Activated CD4-positive, CD25-positive, alpha-beta regulatory T cell treated with anti-CD3 and anti-CD28 coated beads, Interleukin-2, amount 50 U/mL, for 72 hours (primary cell): ENCODE data around the gene CAMK2A.

ENCODE experiments used
- DNase-seq: peaks from one replicate; pipeline ENCODE4 v3.0.0; 2021

The CAMK2A gene

DNA sequence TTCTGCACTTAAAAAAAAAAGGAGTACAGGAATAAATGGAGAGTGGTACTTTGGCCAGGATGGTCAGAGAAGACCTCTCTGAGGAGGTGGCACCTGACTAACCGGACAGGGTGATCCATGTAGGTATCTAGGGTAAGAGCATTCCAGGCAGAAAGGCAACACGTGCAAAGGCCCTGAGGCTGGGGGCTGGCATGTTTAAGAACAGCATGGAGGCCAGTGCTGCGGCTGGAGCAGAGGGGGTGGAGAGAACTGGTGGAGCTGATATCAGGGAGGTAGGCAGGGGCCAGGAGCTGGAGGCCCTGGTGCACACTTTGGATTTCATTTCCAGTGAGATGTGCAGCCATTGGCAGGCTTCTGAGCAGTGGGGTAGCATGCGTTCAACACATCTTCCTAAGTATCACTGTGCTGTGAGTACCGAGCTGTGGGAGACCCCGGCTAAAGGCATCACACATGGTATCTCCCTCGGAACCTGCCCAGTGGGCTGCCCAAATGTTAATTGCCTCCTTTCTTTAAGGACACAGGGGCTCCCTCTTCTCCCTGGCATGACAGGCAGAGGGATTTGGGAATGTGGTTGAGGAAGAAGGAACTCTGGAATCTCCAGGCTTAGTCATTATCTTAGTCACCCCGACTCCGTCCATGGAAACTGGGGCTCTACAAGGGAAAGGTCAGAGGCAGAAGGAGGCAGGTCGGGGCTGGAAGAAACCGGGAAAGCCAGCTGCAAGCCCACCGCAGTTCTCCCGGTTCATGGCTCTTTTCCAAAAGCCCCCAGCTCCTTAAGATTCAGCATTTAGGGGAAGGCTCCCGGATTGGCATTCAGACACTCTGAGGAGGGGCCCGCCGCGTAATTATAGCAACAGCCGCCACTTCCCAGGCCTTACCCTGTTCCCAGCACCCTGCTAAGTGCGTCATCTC is 81.1 kb downstream of the CAMK2A start:
- no peak for DNase-seq

GRCh38 chr5:150206779-150207115 is 82.8 kb downstream of the CAMK2A start:
- DNase-seq = no peak

GRCh38 chr5:150206098-150206778 is 83.3 kb downstream of the CAMK2A start:
- no peak for DNase-seq

DNA sequence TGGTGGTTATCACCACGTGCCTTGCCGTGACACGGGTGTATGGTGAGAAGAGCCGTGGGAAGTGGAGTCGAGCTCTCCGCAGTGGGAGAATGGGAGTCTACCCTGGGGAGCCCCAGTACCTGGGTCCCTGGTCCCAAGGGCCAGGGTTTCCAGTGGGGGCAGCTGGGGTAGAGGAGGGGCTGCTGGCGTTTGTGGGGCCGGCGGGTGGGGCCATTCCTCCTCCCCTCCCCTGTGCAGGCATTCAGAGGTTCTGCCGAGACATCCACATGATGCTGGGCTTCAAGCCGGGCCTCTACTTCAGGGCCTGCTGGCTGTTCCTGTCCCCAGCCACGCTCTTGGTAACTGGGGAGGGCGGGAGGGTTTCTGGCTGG is 85.0 kb downstream of the CAMK2A start:
- no peak for DNase-seq

GRCh38 chr5:150203832-150204589 is 85.6 kb downstream of the CAMK2A start:
- no peak for DNase-seq

DNA sequence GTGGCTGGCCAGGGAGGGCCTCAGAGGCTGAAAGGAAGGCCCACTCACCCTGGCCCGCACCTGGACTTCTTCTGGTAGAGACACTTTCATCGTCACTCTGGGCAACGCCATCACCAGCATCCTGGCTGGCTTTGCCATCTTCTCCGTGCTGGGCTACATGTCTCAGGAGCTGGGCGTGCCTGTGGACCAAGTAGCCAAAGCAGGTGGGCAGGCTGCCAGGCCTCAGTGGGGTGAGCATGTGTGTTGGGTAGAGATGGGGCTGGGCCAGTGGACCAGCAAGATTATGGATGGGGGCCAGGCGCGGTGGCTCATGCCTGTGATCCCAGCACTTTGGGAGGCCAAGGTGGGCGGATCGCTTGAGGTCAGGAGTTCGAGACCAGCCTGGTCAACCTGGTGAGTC is 87.1 kb downstream of the CAMK2A start:
- no peak for DNase-seq

DNA sequence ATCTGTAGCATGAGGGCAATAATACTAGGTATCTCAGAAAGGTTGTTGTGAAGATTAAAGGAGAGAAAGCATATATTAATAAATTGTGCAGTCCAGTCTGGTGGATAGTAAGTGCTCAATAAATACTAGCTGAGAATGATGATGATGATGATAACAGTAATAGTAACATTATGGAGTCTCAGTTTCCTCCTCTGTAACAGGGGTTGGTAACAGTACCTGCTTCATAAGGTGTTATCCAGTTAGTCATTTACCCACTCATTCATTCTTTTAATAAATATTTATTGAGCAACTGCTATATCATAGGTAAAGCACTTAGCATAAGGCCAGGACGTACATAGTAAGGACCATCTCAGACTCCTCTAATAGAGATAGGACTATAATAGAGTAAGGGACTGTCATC is 92.1 kb downstream of the CAMK2A start:
- DNase-seq = no peak

DNA sequence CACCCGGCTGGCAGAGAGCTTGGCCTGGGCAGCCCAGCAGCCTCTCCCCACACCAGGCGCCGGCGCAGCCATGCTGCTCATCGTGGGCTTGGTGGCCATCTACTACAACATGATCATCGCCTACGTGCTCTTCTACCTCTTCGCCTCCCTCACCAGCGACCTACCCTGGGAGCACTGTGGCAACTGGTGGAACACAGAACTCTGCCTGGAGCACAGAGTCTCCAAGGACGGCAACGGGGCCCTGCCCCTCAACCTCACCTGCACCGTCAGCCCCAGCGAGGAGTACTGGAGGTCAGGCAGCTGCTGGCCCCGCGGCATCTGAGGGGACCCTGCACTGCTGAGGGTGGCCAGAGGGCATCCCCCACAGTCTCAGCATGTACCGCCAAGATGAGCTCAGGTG is 92.6 kb downstream of the CAMK2A start:
- DNase-seq = no peak

DNA sequence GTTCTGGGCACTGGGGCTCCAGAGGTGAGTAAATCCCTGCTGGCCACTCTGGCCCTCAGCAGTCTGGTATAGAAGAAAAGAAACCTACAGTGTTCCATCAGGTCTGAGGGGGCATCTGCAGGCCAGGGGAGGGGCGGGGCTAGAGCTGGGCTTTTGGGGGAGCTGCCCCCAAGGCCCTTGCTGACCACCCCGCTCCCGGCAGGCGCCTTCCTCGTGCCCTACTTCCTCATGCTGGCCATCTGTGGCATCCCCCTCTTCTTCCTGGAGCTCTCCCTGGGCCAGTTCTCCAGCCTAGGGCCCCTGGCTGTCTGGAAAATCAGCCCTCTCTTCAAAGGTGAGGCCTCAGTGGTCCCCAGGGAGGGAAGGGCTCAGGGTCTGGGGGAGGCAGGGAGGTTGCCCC is 93.1 kb downstream of the CAMK2A start:
- no peak for DNase-seq

DNA sequence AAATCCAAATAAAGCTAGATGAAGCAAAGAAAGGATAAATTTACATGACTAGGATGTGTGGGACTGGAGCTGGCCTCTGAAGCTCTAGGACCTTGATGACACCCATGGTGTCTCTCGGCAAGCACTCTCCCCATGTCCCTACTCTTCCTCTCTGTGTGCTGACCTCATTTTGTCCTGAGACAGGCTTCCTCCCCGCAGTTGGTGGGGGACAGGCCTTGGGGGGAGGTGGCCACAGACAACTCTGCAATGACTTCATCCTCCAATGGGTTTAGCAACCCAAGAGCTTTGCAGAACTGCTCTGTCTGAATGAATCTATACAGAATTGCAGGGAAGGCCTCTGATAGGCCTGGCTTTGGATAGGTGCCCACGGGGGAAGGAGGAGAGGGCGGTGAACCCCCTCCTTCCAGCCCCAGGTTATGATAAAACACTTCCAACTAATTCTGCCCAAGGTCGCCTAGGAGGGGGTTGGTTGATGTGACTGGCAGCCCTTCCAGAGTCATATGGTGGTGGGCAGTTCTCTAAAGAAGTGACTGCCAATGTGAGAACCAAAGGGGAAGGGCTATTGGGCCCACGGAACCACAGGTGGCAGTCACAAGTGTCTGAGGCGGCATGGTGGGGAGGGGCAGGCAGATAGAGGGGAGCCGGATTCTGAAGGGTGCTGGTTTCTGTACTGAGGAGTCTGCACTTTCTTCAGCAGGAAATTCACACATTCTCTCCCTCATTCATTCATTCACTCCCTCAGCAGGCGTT is 93.7 kb downstream of the CAMK2A start:
- no peak for DNase-seq

- no peak for DNase-seq
These were observed 97.1 kb downstream of the CAMK2A start for GRCh38 chr5:150192462-150192861.

GRCh38 chr5:150190987-150191386 is 98.6 kb downstream of the CAMK2A start:
- no peak for DNase-seq

DNA sequence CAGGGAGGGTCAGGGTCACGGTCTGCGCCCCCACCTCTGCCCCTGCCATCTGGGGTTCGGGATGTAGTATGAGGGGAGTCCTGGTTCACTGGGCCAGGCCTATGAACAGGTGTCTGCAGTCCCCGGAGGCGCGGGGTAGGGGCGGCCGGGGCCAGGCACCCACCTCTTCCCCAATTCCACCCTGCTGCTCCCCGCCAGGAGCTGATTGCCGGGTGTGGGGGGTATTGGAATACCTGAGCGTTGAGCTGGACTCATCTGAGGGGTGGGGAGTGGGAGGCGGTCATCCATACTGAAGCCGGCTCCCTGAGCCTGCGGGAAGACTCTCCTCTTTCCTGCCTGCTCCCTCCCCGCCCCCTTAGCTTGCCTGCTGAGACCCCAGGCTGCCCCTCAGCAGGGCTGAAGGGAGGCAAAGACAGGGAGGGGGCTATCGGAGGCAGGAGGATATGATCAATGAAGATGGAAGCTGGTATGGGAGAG is 99.0 kb downstream of the CAMK2A start:
- DNase-seq = no peak

GRCh38 chr5:150189728-150190502 is 99.7 kb downstream of the CAMK2A start, which contains the start of gene SLC6A7:
Gene SLC6A7, plus strand, starts transcription at chr5:150190062. Its CDS starts 266 bp downstream, at chr5:150190328.
- DNase-seq = no peak

GRCh38 chr5:150189326-150189725 is 100.2 kb downstream of the CAMK2A start:
- no peak for DNase-seq

GRCh38 chr5:150188146-150188842 is 101.3 kb downstream of the CAMK2A start:
- no peak for DNase-seq

DNA sequence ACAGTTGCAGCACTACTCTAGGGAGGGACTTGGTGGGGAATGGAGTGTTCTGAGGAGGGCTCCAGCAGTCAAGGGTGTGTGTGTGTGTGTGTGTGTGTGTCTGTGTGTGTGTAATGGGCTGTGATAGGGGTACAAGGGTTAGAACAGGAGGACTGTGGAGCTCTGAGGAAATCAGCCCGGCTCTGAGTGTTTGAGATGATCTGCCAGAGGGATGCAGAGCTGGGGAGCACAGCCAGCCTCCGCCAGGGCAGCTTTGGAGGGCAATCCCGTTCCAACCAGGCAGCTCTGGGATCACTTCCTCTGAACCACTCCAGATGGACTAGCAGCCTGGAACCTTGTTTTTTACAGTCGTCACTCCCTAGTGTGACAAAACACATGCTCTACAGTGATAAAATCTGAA is 102.7 kb downstream of the CAMK2A start:
- no peak for DNase-seq

DNA sequence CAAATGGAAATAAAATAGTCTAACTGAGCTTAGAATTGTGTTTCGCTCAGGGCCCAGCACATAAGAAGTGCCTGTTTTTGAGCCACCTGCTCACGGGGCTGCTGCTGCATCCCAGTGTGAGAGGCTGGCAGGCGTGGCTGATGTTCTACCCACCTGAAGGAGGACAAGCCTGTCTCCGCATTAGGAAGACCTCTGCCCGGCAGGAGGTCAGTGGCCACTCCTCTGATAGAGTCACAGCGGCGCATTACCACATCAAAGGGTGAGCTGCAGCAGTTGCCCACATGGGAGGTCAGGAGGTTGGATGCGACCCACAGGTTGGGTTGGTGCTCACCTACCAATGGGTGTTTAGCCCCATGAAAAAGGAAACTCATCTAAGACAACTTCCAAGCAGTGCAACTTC is 103.4 kb downstream of the CAMK2A start:
- no peak for DNase-seq

DNA sequence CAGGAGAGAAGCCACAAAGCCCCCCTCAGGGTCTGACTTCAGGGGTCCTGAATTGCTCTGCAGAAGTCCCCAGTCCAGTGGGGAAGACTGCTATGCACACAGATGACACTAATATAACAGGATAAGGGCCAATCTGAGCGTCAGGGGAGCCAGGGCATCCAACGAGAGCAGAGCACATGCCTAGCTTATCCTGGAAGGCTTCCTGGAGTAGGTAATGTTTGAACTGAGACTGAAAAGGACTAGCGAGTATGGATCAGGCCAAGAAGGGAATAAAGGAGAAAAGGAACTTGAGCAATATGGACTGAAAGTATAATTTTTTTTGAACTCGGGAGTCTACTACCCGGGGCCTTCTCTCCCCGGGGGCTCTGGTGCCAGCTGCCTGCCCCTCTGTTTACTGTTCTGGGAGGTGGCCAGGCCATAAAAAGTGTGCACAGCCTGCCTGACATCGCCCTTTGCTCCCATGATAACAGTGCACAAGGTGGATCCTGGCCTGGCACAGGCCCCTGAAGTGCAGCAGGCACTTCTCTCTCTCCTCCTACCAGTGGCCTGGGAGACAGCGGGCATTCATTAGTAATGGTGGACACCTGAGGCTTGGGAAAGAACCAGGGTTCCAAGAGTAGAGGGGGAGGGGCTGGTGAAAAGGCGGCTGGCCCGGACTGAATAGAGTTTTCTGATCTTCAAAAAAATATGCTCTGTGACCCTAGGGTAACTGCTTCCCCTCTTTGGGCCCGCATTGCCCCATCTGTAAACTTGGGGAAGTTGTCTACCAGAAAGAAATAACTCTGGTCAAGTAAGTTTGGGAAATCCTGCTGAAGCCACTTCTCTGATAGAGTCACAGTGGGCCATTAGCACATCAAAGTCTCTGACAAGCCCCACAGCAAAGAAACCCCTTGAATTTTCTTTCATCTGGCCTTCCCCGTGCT is 104.3 kb downstream of the CAMK2A start:
- no peak for DNase-seq

DNA sequence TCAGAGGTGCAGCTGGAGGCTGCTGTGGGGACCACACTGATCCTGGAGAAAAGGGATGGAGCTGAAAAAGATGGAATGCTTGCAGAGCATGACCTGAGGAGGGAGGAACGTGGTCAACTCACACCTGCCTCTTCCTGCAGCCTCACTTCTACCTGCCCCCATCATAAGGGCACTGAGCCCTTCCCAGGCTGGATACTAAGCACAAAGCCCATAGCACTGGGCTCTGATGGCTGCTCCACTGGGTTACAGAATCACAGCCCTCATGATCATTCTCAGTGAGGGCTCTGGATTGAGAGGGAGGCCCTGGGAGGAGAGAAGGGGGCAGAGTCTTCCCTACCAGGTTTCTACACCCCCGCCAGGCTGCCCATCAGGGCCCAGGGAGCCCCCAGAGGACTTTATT is 105.6 kb downstream of the CAMK2A start:
- DNase-seq = no peak
